Common myeloid progenitor, CD34-positive (primary cell): ENCODE data around the gene AP1S3.
"Not testable (repeated sequence)": the region's sequence is repeated elsewhere in the genome, so short reads cannot be mapped to it uniquely, and the experiment has no call there.

ENCODE experiments used
- CTCF ChIA-PET: fragments of 350-600 bp; sonication (Branson Sonifier 250); formaldehyde crosslinking; loops from one replicate; lab custom pipeline; 2021; ENCODE audit warnings: antibody characterized with exemption; lab: Charles Lee
- POLR2A ChIA-PET: fragments of 350-600 bp; sonication (Branson Sonifier 250); formaldehyde crosslinking; loops from one replicate; lab custom pipeline; 2021; ENCODE audit warnings: antibody characterized with exemption; lab: Charles Lee
- DNase-seq, 3 donors: peaks; one replicate each; pipeline versions ENCODE4 v3.0.0 to v3.0.0-alpha.2; 2013
- H3K27ac ChIP-seq, 2 experiments: 1 replicate in 1 of 2; 2 replicates in 1 of 2; pipeline ENCODE4 v1.7.0; 2013; ENCODE audit warnings: inconsistent platforms in 2 of 2, low read length in 2 of 2, mild to moderate bottlenecking in 2 of 2, low read depth in 1 of 2, moderate library complexity in 1 of 2; ENCODE audit not compliant: severe bottlenecking in 2 of 2, insufficient read depth in 1 of 2, poor library complexity in 1 of 2
- H3K27me3 ChIP-seq, 5 experiments: replicated peaks in 2 of 5; 1 replicate in 3 of 5; 2 replicates in 2 of 5; pipeline versions ENCODE4 v1.6.1 to v1.7.0; 2013; ENCODE audit warnings: low read length in 4 of 5, mild to moderate bottlenecking in 2 of 5, moderate library complexity in 2 of 5, inconsistent platforms in 1 of 5; ENCODE audit not compliant: insufficient read depth in 5 of 5, control insufficient read depth in 4 of 5
- H3K36me3 ChIP-seq, 4 experiments: 1 replicate in 2 of 4; 2 replicates in 2 of 4; pipeline versions ENCODE4 v1.6.1 to v1.7.0; 2013; ENCODE audit warnings: low read length in 3 of 4, control low read depth in 1 of 4, mild to moderate bottlenecking in 1 of 4; ENCODE audit not compliant: control insufficient read depth in 4 of 4, insufficient read depth in 4 of 4
- H3K4me1 ChIP-seq, 4 experiments: 1 replicate in 3 of 4; 2 replicates in 1 of 4; pipeline versions ENCODE4 v1.6.1 to v1.7.1; 2013; ENCODE audit warnings: low read length in 3 of 4, mild to moderate bottlenecking in 3 of 4, control low read depth in 1 of 4, inconsistent platforms in 1 of 4, moderate library complexity in 1 of 4; ENCODE audit not compliant: control insufficient read depth in 4 of 4, insufficient read depth in 4 of 4; ENCODE audit errors: control extremely low read depth in 1 of 4
- H3K4me3 ChIP-seq, 7 experiments: 1 replicate in 4 of 7; 2 replicates in 3 of 7; pipeline versions ENCODE4 v1.5.1 to v1.7.0; 2013; ENCODE audit warnings: mild to moderate bottlenecking in 7 of 7, low read length in 6 of 7, moderate library complexity in 6 of 7, inconsistent platforms in 2 of 7, low read depth in 2 of 7, control low read depth in 1 of 7; ENCODE audit not compliant: insufficient read depth in 4 of 7, control insufficient read depth in 1 of 7; ENCODE audit errors: extremely low read depth in 1 of 7
- H3K9me3 ChIP-seq, 5 experiments: 1 replicate in 4 of 5; 2 replicates in 1 of 5; pipeline versions ENCODE4 v1.6.1 to v1.7.1; 2013; ENCODE audit warnings: low read length in 4 of 5, mild to moderate bottlenecking in 2 of 5, inconsistent platforms in 1 of 5, low read depth in 1 of 5, moderate library complexity in 1 of 5; ENCODE audit not compliant: control insufficient read depth in 4 of 5, insufficient read depth in 2 of 5; ENCODE audit errors: control extremely low read depth in 1 of 5
- WGBS: methylation state at CpG from one replicate; pipeline ENCODE4 v1.1.5; 2013; ENCODE audit not compliant: insufficient coverage; 5-methylcytosine and 5-hydroxymethylcytosine counted together

AP1S3 gene

DNA sequence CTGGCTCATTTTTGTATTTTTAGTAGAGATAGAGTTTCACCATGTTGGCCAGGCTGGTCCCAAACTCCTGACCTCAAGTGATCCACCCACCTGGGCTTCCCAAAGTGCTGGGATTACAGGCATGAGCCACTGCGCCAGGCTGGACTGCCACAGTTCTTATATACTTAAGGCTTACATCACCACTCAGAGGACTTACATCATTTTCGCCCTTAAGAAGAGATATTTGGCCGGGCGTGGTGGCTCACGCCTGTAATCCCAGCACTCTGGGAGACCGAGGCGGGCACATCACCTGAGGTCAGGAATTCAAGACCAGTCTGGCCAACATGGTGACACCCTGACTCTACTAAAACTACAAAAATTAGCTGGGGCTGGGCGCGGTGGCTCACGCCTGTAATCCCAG, 49.3 kb downstream of the AP1S3 start:
- H3K36me3 ChIP-seq, H3K4me1 ChIP-seq, DNase-seq, POLR2A ChIA-PET, H3K27ac ChIP-seq, H3K9me3 ChIP-seq, H3K27me3 ChIP-seq, H3K4me3 ChIP-seq: not testable (repeated sequence)
- 100% methylated on average over 7 of the region's 10 CpGs for WGBS
- CTCF ChIA-PET = interaction anchor here (1.5 kb wide), 1 partner anchor 13 kb away, joined by 3 read pairs; no protein-coding TSS in a partner anchor

DNA sequence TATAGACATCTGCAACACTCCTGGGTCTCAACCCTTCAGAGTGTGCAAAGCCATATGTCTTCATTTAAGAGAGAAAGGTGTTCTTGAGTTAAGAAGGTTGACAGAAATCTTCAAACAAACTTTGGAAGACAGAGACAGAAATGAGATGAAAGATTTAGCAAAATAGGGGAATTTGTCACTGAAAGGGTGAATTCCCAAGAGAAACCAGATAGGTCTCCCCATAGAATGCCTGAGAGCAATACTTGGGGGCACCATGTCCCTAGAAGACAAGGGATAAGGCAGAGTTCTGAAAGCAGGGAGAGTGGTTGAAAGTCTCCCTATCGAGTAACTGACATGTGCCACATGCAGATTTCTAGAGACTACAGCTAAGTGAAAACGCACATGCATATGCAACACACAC, 50.0 kb downstream of the AP1S3 start:
- H3K27me3 ChIP-seq = no peaks in the 10 kb centered on the region
- H3K36me3 ChIP-seq = no peaks in the 10 kb centered on the region
- no peaks in the 10 kb centered on the region for H3K9me3 ChIP-seq
- H3K4me1 ChIP-seq = peaks cover 0 to 6% (median 0%) of the 10 kb centered on the region in 4 experiments
- peak in 2 of 3 donors; percentile 3 to 13 for DNase-seq
- POLR2A ChIA-PET = no interaction called here
- H3K27ac ChIP-seq = no peak overlapping the region
- WGBS = 100% methylated on average over 2 of the region's 2 CpGs
- CTCF ChIA-PET = interaction anchor here (1.5 kb wide), 1 partner anchor 12 kb away, joined by 3 read pairs; no protein-coding TSS in a partner anchor
- no peak overlapping the region for H3K4me3 ChIP-seq

DNA sequence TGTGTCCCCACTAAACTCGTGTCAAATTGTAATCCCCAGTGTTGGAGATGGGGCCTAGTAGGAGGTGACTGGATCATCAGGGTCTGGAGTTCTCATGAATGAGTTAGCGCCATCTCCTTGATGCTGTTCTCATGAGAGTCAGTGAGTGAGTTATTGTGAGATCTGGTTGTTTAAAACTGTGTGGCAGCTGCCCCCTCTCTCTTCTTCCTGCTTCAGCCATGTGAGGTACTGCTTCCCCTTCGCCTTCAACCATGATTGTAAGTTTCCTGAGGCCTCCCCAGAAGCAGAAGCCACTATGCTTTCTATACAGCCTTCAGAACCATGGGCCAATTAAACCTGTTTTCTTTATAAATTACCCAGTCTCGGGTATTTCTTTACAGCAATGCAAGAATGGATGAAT, 50.4 kb downstream of the AP1S3 start:
- Histone ChIP-seq H3K27me3 (no peaks in the 10 kb centered on the region), H3K36me3 (no peaks in the 10 kb centered on the region), H3K4me1 (peaks cover 0 to 6% (median 0%) of the 10 kb centered on the region in 4 experiments), H3K27ac (no peak overlapping the region), H3K9me3 (no peaks in the 10 kb centered on the region), H3K4me3 (no peak overlapping the region)
- POLR2A ChIA-PET = no interaction called here
- no peak for DNase-seq
- CTCF ChIA-PET = no interaction called here
- WGBS = 100% methylated on average over 1 of the region's 4 CpGs

DNA sequence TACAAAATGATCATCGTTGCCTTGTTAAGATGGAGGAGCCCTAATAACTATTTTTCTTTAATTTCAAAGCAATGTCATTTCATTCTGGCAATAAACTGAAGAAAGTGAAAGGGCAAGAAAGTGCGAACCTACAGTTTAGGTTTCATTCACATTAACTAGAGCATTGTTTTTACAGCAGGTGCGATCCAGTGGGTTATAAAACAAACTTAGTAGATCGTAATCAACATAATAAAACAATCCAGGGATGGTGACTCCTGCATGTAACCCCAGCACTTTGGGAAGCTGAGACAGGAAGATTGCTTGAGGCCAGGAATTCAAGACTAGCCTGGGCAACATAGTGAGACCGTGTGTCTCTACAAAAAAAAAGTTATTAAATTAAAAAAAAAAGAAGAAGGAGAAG, 51.1 kb downstream of the AP1S3 start:
- peaks cover 0 to 6% (median 0%) of the 10 kb centered on the region in 4 experiments for H3K4me1 ChIP-seq
- H3K27ac ChIP-seq = no peak overlapping the region
- no peaks in the 10 kb centered on the region for H3K27me3 ChIP-seq
- DNase-seq = no peak
- H3K9me3 ChIP-seq = no peaks in the 10 kb centered on the region
- no peak overlapping the region for H3K4me3 ChIP-seq
- H3K36me3 ChIP-seq = no peaks in the 10 kb centered on the region
- CTCF ChIA-PET = no interaction called here
- POLR2A ChIA-PET = no interaction called here
- WGBS = 85% methylated on average over 2 of the region's 5 CpGs

DNA sequence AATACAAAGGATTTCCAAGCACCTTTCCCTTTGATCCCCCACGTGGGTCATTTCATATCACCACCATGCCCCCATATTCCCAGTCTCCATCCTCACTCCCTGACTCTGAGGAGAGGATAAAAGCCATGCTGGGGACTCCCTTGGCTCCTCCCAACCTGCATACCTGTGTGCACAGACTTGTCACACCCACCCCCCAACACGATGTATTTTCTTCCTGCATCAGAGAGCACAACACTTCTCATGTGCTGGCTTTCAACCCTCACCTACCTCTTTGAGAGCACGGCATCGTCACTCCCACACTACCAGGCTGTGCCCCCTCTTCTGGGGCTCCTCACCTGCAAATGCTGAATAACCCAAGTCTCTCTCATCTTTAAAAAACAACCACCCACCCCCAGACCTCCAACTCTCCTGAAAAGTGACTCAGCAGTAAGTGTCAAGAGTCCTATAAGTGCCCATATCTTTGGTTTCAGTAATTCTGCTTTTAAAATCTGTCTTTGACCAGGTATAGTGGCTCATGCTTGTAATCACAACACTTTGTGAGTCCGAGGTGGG, 53.1 kb downstream of the AP1S3 start:
- CTCF ChIA-PET = no interaction called here
- Histone ChIP-seq H3K36me3 (no peaks in the 10 kb centered on the region), H3K27me3 (no peaks in the 10 kb centered on the region), H3K4me1 (peaks cover 0 to 6% (median 0%) of the 10 kb centered on the region in 4 experiments), H3K27ac (no peak overlapping the region), H3K4me3 (no peak overlapping the region), H3K9me3 (no peaks in the 10 kb centered on the region)
- POLR2A ChIA-PET = no interaction called here
- DNase-seq = no peak
- 89% methylated on average over 4 of the region's 5 CpGs for WGBS

DNA sequence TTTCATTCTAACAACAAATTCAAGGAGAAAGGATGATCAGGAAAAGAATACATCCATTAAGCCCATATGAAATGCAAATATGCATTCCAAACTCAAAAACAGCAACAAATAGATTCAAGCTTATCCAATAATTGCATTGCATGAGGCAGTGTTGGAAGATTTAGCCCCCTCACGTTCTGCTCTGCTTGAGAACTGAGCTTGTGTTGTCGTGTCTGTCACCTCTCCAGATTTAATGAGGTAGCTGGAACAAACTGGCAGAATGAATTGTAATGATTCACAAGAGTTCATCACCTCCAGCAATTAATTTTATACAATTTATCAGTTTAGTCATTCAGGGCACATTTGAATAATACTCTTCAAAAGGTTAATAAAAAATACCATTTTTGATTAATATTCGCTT, 54.8 kb downstream of the AP1S3 start:
- H3K36me3 ChIP-seq = no peaks in the 10 kb centered on the region
- CTCF ChIA-PET = no interaction called here
- H3K4me3 ChIP-seq = no peak overlapping the region
- POLR2A ChIA-PET = no interaction called here
- H3K4me1 ChIP-seq = peaks cover 0 to 6% (median 0%) of the 10 kb centered on the region in 4 experiments
- H3K27me3 ChIP-seq = no peaks in the 10 kb centered on the region
- no peak overlapping the region for H3K27ac ChIP-seq
- WGBS = 100% methylated on average over 2 of the region's 3 CpGs
- no peak for DNase-seq
- H3K9me3 ChIP-seq = no peaks in the 10 kb centered on the region

DNA sequence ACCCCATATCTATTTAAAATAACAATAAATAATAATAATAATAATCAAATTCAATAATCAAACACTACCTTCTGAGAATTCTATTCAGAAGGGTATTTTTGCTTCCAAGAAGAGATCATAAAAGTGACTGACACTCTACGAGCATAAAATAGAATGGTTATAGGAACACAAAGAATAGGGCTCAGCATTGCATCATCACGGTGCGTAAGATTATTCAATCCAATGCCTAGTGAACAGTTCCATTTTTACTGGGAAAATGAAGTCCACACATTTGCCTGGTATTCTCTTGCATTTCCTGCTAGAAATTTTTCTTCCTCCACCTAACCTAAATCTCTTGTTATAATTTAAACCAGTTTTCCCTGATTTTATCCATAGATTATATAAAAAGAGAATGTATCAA, 55.8 kb downstream of the AP1S3 start:
- Histone ChIP-seq H3K4me1 (no peaks in the 10 kb centered on the region), H3K27me3 (no peaks in the 10 kb centered on the region), H3K27ac (no peak overlapping the region), H3K36me3 (no peaks in the 10 kb centered on the region), H3K9me3 (no peaks in the 10 kb centered on the region), H3K4me3 (no peak overlapping the region)
- ChIA-PET CTCF (interaction anchor here (0.7 kb wide), 1 partner anchor 12 kb away, joined by 5 read pairs; no protein-coding TSS in a partner anchor), POLR2A (no interaction called here)
- WGBS = 95% methylated on average over 3 of the region's 3 CpGs
- DNase-seq = no peak
